Activated T-cell treated with anti-CD3 and anti-CD28 coated beads, Interleukin-2, amount 50 U/mL, for 24 hours (primary cell): ENCODE data around the gene RBM20.

Experiments
- DNase-seq: peaks from one replicate; pipeline ENCODE4 v3.0.0-alpha.2; 2020
- H3K27ac Mint-ChIP-seq: 2 replicates; pipeline ENCODE4 v1.8.0; 2020; ENCODE audit warnings: mild to moderate bottlenecking, mixed read lengths
- H3K27me3 Mint-ChIP-seq: 2 replicates; pipeline ENCODE4 v1.8.0; 2020; ENCODE audit warnings: mixed read lengths
- H3K36me3 Mint-ChIP-seq: 2 replicates; pipeline ENCODE4 v1.8.0; 2020; ENCODE audit warnings: low read depth, mixed read lengths
- H3K4me1 Mint-ChIP-seq: 2 replicates; pipeline ENCODE4 v1.8.0; 2020; ENCODE audit warnings: low read depth, mixed read lengths
- H3K4me3 Mint-ChIP-seq: 2 replicates; pipeline ENCODE4 v1.8.0; 2020; ENCODE audit warnings: mild to moderate bottlenecking, moderate library complexity, mixed read lengths
- H3K9me3 Mint-ChIP-seq: 2 replicates; pipeline ENCODE4 v1.8.0; 2020; ENCODE audit warnings: mixed read lengths

RBM20 gene

DNA sequence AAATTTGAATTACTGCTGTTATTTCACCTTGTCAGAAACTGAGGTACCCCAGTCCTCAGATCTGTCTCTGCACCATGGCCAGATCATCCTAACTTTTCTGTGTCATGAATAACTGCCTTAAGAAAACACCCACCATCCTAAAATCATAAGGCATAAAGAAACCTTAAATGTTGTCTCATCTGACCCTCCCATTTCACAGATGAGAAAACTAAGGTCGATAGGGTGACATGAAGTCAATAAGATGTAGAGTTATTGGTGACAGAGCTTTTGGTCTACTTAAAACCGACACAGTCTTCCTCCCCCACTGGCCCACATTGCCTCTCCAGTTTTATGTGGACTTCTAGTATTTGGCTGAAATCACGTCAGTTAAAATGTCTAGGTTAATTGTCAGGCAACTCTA lies 126.1 kb downstream of the RBM20 start:
- no peaks in the 10 kb centered on the region for H3K36me3 Mint-ChIP-seq
- H3K4me3 Mint-ChIP-seq: no peak overlapping the region
- no peak overlapping the region for H3K27ac Mint-ChIP-seq
- no peak for DNase-seq
- no peaks in the 10 kb centered on the region for H3K9me3 Mint-ChIP-seq
- peaks cover 49% of the 10 kb centered on the region for H3K4me1 Mint-ChIP-seq
- no peaks in the 10 kb centered on the region for H3K27me3 Mint-ChIP-seq

GRCh38 chr10:110771486-110771885 lies 127.3 kb downstream of the RBM20 start:
- no peak for DNase-seq
- Mint-ChIP-seq H3K9me3 (no peaks in the 10 kb centered on the region), H3K27ac (no peak overlapping the region), H3K4me3 (no peak overlapping the region), H3K4me1 (peaks cover 47% of the 10 kb centered on the region), H3K36me3 (no peaks in the 10 kb centered on the region), H3K27me3 (no peaks in the 10 kb centered on the region)

GRCh38 chr10:110771991-110772390 lies 127.9 kb downstream of the RBM20 start:
- H3K9me3 Mint-ChIP-seq: no peaks in the 10 kb centered on the region
- no peak overlapping the region for H3K27ac Mint-ChIP-seq
- no peaks in the 10 kb centered on the region for H3K36me3 Mint-ChIP-seq
- no peak for DNase-seq
- no peak overlapping the region for H3K4me3 Mint-ChIP-seq
- H3K27me3 Mint-ChIP-seq: no peaks in the 10 kb centered on the region
- peaks cover 52% of the 10 kb centered on the region for H3K4me1 Mint-ChIP-seq

- no peak overlapping the region for H3K27ac Mint-ChIP-seq
- H3K36me3 Mint-ChIP-seq: no peaks in the 10 kb centered on the region
- DNase-seq: no peak
- no peaks in the 10 kb centered on the region for H3K9me3 Mint-ChIP-seq
- H3K4me1 Mint-ChIP-seq: peaks cover 58% of the 10 kb centered on the region
- no peaks in the 10 kb centered on the region for H3K27me3 Mint-ChIP-seq
- H3K4me3 Mint-ChIP-seq: no peak overlapping the region
Measured at GRCh38 chr10:110772454-110773025, 128.4 kb downstream of the RBM20 start.

DNA sequence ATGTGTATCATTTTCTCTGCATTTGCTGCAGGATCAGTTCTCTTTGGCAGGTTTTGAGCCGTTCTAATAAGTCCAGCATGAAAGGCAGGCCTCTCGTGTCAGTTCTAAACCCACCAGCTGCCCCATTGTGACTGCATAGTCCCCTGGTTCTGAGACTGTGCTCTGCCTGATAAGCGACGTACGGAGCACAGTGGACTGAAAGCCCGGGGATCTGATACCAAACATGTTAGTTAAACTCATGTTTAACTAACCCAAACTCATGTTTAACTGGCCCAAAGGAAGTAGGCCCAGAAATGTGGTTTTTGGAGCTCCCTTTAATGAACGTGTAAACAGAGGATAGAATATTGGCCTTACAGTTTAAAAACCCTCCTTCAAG lies 129.5 kb downstream of the RBM20 start:
- H3K4me3 Mint-ChIP-seq: no peak overlapping the region
- no peaks in the 10 kb centered on the region for H3K36me3 Mint-ChIP-seq
- H3K9me3 Mint-ChIP-seq: no peaks in the 10 kb centered on the region
- H3K27ac Mint-ChIP-seq: peak overlapping the region; percentile 91
- no peak for DNase-seq
- H3K4me1 Mint-ChIP-seq: peaks cover 66% of the 10 kb centered on the region
- H3K27me3 Mint-ChIP-seq: no peaks in the 10 kb centered on the region

DNA sequence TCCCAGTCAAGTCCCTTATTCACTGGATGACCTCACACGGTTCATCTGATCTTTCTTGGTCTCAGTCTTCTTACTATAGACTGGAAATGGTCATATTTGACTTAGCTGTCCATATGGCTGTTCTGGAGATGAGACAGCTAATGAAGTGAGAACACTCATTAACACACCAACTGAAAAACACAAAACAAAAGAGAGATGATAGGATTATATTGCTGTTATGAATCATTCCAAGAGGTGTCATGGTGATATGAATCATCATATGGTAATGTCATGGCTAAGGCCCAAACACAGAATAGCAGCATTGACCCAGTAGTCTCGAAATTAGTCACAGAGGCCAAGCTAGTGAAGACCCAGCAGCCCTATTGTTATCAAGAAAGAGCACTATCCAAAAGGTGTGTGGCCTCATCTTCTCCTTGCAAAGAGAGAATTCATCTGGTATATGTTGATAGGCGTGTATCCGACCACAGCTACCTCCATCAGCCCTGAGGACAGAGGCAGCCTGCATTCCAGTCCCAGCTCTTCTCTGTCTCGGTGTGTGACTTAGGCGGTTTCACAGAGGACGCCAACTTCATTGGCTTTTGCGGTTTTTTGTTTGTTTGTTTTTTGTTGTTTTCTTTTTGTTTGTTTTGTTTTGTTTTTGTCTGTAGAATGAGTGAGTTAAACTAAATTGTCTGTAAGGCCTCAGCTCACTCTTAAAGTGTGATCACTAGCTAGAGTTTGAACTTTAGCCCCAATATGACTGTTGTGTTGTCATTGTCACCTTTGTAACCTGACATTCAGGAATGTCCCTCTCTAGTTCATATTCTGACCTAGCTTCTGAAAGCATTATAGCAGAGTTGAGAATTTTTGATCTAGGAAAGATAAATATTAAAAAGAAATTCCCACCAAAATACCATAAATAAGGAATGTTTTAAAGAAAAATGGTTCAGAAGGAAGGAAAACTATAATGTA lies 130.2 kb downstream of the RBM20 start:
- Mint-ChIP-seq H3K27ac (peak overlapping the region; percentile 91), H3K9me3 (no peaks in the 10 kb centered on the region), H3K27me3 (no peaks in the 10 kb centered on the region), H3K4me3 (peak overlapping the region; percentile 43), H3K4me1 (peaks cover 72% of the 10 kb centered on the region), H3K36me3 (no peaks in the 10 kb centered on the region)
- DNase-seq: peak; percentile 50

- no peaks in the 10 kb centered on the region for H3K36me3 Mint-ChIP-seq
- H3K9me3 Mint-ChIP-seq: no peaks in the 10 kb centered on the region
- peak overlapping the region; percentile 91 for H3K27ac Mint-ChIP-seq
- H3K4me1 Mint-ChIP-seq: peaks cover 76% of the 10 kb centered on the region
- H3K27me3 Mint-ChIP-seq: no peaks in the 10 kb centered on the region
- no peak overlapping the region for H3K4me3 Mint-ChIP-seq
- no peak for DNase-seq
Measured at GRCh38 chr10:110775020-110775375, 130.9 kb downstream of the RBM20 start.

DNA sequence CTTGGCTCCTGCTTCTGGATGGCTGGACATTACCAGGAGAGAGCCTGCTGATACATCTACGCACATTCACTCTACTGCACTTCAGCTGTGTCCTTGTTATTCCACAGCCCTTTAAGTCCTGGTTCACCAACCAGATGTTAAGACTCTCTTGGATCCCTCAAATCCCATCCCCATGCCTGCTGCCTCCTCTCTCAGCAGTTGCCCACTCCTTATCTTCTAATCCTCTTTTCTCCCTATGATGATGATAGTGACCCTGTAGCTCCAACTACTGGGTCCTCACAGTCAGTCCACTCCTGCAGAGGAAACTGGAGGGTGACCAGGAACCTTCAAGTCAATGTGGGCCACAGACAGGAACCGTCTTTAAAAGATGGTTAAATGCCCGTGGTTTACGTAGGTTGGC lies 131.3 kb downstream of the RBM20 start:
- no peaks in the 10 kb centered on the region for H3K9me3 Mint-ChIP-seq
- H3K4me1 Mint-ChIP-seq: peaks cover 76% of the 10 kb centered on the region
- H3K27me3 Mint-ChIP-seq: no peaks in the 10 kb centered on the region
- H3K4me3 Mint-ChIP-seq: no peak overlapping the region
- no peak for DNase-seq
- H3K27ac Mint-ChIP-seq: no peak overlapping the region
- no peaks in the 10 kb centered on the region for H3K36me3 Mint-ChIP-seq

DNA sequence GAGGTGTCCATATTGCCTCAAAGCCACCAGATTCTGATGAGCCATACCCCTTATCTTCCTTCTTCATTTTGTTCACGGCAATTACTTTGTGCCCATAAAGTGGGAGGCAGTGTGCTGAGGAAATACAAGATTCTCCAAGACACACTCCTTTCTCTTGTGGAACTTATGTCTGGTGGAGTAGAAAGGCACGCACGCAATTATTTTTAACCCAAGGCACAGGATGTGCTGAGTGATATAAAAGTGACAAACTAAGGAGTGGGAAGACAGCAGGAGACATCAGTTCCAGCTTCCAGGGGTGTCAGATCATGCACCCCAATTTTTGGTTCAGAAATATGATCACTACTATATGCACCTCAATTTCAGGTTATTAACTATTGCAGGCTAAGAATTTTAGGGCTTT lies 132.9 kb downstream of the RBM20 start:
- Mint-ChIP-seq H3K9me3 (no peaks in the 10 kb centered on the region), H3K36me3 (no peaks in the 10 kb centered on the region), H3K4me3 (no peak overlapping the region), H3K4me1 (peaks cover 74% of the 10 kb centered on the region), H3K27me3 (no peaks in the 10 kb centered on the region), H3K27ac (no peak overlapping the region)
- DNase-seq: no peak

GRCh38 chr10:110777661-110778060 lies 133.5 kb downstream of the RBM20 start:
- Mint-ChIP-seq H3K9me3 (no peaks in the 10 kb centered on the region), H3K27ac (no peak overlapping the region), H3K27me3 (no peaks in the 10 kb centered on the region), H3K4me1 (peaks cover 73% of the 10 kb centered on the region), H3K36me3 (no peaks in the 10 kb centered on the region), H3K4me3 (no peak overlapping the region)
- no peak for DNase-seq

- H3K27ac Mint-ChIP-seq: no peak overlapping the region
- peaks cover 74% of the 10 kb centered on the region for H3K4me1 Mint-ChIP-seq
- H3K36me3 Mint-ChIP-seq: no peaks in the 10 kb centered on the region
- H3K4me3 Mint-ChIP-seq: no peak overlapping the region
- H3K9me3 Mint-ChIP-seq: peaks cover 3% of the 10 kb centered on the region
- DNase-seq: no peak
- no peaks in the 10 kb centered on the region for H3K27me3 Mint-ChIP-seq
Measured at GRCh38 chr10:110778211-110778610, 134.1 kb downstream of the RBM20 start.

GRCh38 chr10:110779489-110779888 lies 135.4 kb downstream of the RBM20 start:
- H3K27ac Mint-ChIP-seq: no peak overlapping the region
- no peaks in the 10 kb centered on the region for H3K36me3 Mint-ChIP-seq
- no peak for DNase-seq
- peaks cover 5% of the 10 kb centered on the region for H3K9me3 Mint-ChIP-seq
- no peak overlapping the region for H3K4me3 Mint-ChIP-seq
- H3K4me1 Mint-ChIP-seq: peaks cover 76% of the 10 kb centered on the region
- no peaks in the 10 kb centered on the region for H3K27me3 Mint-ChIP-seq

GRCh38 chr10:110780704-110781103 lies 136.6 kb downstream of the RBM20 start:
- no peak overlapping the region for H3K27ac Mint-ChIP-seq
- no peak overlapping the region for H3K4me3 Mint-ChIP-seq
- H3K4me1 Mint-ChIP-seq: peaks cover 73% of the 10 kb centered on the region
- H3K9me3 Mint-ChIP-seq: peaks cover 5% of the 10 kb centered on the region
- H3K27me3 Mint-ChIP-seq: no peaks in the 10 kb centered on the region
- DNase-seq: no peak
- H3K36me3 Mint-ChIP-seq: no peaks in the 10 kb centered on the region

DNA sequence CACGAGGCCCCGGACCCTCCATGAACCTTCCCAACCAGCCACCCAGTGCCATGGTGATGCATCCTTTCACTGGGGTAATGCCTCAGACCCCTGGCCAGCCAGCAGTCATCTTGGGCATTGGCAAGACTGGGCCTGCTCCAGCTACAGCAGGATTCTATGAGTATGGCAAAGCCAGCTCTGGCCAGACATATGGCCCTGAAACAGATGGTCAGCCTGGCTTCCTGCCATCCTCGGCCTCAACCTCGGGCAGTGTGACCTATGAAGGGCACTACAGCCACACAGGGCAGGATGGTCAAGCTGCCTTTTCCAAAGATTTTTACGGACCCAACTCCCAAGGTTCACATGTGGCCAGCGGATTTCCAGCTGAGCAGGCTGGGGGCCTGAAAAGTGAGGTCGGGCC lies 137.0 kb downstream of the RBM20 start:
- Mint-ChIP-seq H3K9me3 (peaks cover 5% of the 10 kb centered on the region), H3K27ac (no peak overlapping the region), H3K36me3 (no peaks in the 10 kb centered on the region), H3K4me3 (no peak overlapping the region), H3K27me3 (no peaks in the 10 kb centered on the region), H3K4me1 (peaks cover 77% of the 10 kb centered on the region)
- no peak for DNase-seq

- no peak for DNase-seq
- H3K27ac Mint-ChIP-seq: peak overlapping the region; percentile 48
- H3K36me3 Mint-ChIP-seq: no peaks in the 10 kb centered on the region
- H3K4me3 Mint-ChIP-seq: no peak overlapping the region
- H3K27me3 Mint-ChIP-seq: no peaks in the 10 kb centered on the region
- peaks cover 69% of the 10 kb centered on the region for H3K4me1 Mint-ChIP-seq
- peaks cover 5% of the 10 kb centered on the region for H3K9me3 Mint-ChIP-seq
Measured at GRCh38 chr10:110782616-110783015, 138.5 kb downstream of the RBM20 start.
